Measurements from ENCODE around the gene ZBTB24. TPM values are rescaled to one million over a fixed set of nuclear protein-coding genes. Genes with fewer than 3 reads are reported as not detected.

ZBTB24 gene
- total RNA-seq, 1 donor from 2014 or later = 9.9 TPM

- intact Hi-C loops (cut with DNase I) = no loop called here
- no peak for DNase-seq (ENCODE audit: low spot score)
- ATAC-seq = no peak
These were observed 20.6 kb upstream of the ZBTB24 start for GRCh38 chr6:109503327-109504224.

GRCh38 chr6:109498936-109499335, 15.9 kb upstream of the ZBTB24 start:
- intact Hi-C loops (cut with DNase I) = no loop called here
- ATAC-seq (no peak), DNase-seq (ENCODE audit: low spot score) (no peak)

GRCh38 chr6:109498052-109498451, 15.0 kb upstream of the ZBTB24 start:
- no peak for ATAC-seq
- DNase-seq (ENCODE audit: low spot score) = no peak
- intact Hi-C loops (cut with DNase I) = no loop called here

GRCh38 chr6:109496036-109496772, 13.2 kb upstream of the ZBTB24 start:
- no peak for DNase-seq (ENCODE audit: low spot score)
- ATAC-seq = peak; percentile 72
- intact Hi-C loops (cut with DNase I) = no loop called here

GRCh38 chr6:109493865-109494264, 10.8 kb upstream of the ZBTB24 start:
- ATAC-seq (no peak), DNase-seq (ENCODE audit: low spot score) (no peak)
- intact Hi-C loops (cut with DNase I) = no loop called here

GRCh38 chr6:109491207-109491938, 8.4 kb upstream of the ZBTB24 start:
- intact Hi-C loops (cut with DNase I) = no loop called here
- ATAC-seq = peak; percentile 50
- DNase-seq (ENCODE audit: low spot score) = no peak

GRCh38 chr6:109490713-109491112, 7.7 kb upstream of the ZBTB24 start:
- intact Hi-C loops (cut with DNase I) = no loop called here
- DNase-seq (ENCODE audit: low spot score) (no peak), ATAC-seq (peak; percentile 35)

- ATAC-seq (no peak), DNase-seq (ENCODE audit: low spot score) (no peak)
- intact Hi-C loops (cut with DNase I) = no loop called here
These were observed 5.0 kb upstream of the ZBTB24 start for GRCh38 chr6:109488001-109488400.

- ATAC-seq (no peak), DNase-seq (ENCODE audit: low spot score) (no peak)
- intact Hi-C loops (cut with DNase I) = no loop called here
These were observed 3.0 kb upstream of the ZBTB24 start for GRCh38 chr6:109486068-109486467.

- intact Hi-C loops (cut with DNase I) = no loop called here
- ATAC-seq (no peak), DNase-seq (ENCODE audit: low spot score) (no peak)
These were observed 2.4 kb upstream of the ZBTB24 start for GRCh38 chr6:109485266-109485935.

- peak; percentile 48 for ATAC-seq
- DNase-seq (ENCODE audit: low spot score) = no peak
- intact Hi-C loops (cut with DNase I) = no loop called here
These were observed 1.1 kb upstream of the ZBTB24 start for GRCh38 chr6:109484122-109484521.

- ATAC-seq (peak; percentile 21), DNase-seq (ENCODE audit: low spot score) (no peak)
- intact Hi-C loops (cut with DNase I) = no loop called here
These were observed 677 bp upstream of the ZBTB24 start for GRCh38 chr6:109483735-109484057.

GRCh38 chr6:109480993-109481480, 2.0 kb downstream of the ZBTB24 start:
- intact Hi-C loops (cut with DNase I) = no loop called here
- DNase-seq (ENCODE audit: low spot score) (no peak), ATAC-seq (no peak)

- ATAC-seq = no peak
- intact Hi-C loops (cut with DNase I) = no loop called here
- DNase-seq (ENCODE audit: low spot score) = no peak
These were observed 4.0 kb downstream of the ZBTB24 start for GRCh38 chr6:109478841-109479624.

GRCh38 chr6:109478222-109478805, 4.7 kb downstream of the ZBTB24 start:
- intact Hi-C loops (cut with DNase I) = no loop called here
- no peak for DNase-seq (ENCODE audit: low spot score)

GRCh38 chr6:109477725-109478124, 5.3 kb downstream of the ZBTB24 start:
- intact Hi-C loops (cut with DNase I) = no loop called here

More at GRCh38 chr6:109478222-109478805, 4.7 kb downstream of the ZBTB24 start:
- ATAC-seq = no peak

GRCh38 chr6:109477184-109477583, 5.8 kb downstream of the ZBTB24 start:
- DNase-seq (ENCODE audit: low spot score) = no peak
- intact Hi-C loops (cut with DNase I) = no loop called here
- no peak for ATAC-seq

More at GRCh38 chr6:109477725-109478124, 5.3 kb downstream of the ZBTB24 start:
- ATAC-seq (no peak), DNase-seq (ENCODE audit: low spot score) (no peak)

- intact Hi-C loops (cut with DNase I) = no loop called here
- ATAC-seq (no peak), DNase-seq (ENCODE audit: low spot score) (no peak)
These were observed 7.4 kb downstream of the ZBTB24 start for GRCh38 chr6:109475625-109476024.
